ENCODE data around the gene SPOCK1.
"Not testable (repeated sequence)": the region's sequence is repeated elsewhere in the genome, so short reads cannot be mapped to it uniquely, and the experiment has no call there.

SPOCK1 gene

DNA sequence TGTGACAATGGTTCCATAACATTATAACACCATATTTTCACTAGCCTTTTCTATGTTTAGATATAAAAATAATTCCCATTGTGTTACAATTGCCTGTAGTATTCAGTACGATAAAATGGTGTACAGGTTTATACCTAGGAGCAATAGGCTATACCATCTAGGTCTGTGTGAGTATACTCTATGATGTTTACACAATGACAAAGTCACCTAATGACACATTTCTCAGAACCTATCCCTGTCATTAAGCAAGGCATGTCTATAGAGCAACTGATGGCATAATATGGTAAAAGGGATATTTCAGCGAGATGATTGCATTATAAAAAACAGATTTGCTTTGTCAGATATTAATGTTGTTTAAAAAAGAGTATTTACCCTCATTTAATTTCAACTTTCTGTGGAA, 517.2 kb downstream of the SPOCK1 start:
- no peaks in the 10 kb centered on the region for H3K27me3 ChIP-seq (ENCODE audit: control insufficient read depth, insufficient read depth, low read length)
- no peak overlapping the region for H3K9ac ChIP-seq (ENCODE audit: low read length)
- no peak overlapping the region for H3K4me3 ChIP-seq (ENCODE audit: low read length)
- H3K4me1 ChIP-seq (ENCODE audit: control insufficient read depth, insufficient read depth, low read length) = no peaks in the 10 kb centered on the region
- no peak overlapping the region for H3K27ac ChIP-seq (ENCODE audit: low read depth, low read length)
- no peaks in the 10 kb centered on the region for H3K36me3 ChIP-seq (ENCODE audit: control insufficient read depth, insufficient read depth, low read length)

DNA sequence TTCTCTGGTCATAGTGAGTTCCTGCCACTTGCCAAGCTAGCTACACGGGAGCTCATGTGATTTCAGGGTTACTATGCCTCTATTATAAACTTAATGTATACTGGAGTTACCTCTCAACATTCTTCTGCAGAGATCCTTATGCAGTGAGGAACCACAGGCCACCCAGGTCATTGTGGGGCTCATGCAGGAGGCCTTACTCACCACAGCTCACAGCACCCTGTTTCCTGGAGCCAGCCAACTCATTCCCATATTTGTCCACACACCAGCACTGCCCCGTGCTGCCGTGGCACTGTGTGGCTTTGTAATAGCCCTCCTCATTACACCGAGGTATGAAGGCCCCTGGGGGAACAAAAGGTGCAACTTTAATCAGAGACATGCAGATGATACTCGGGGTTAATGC, 520.0 kb downstream of the SPOCK1 start:
- no peaks in the 10 kb centered on the region for H3K27me3 ChIP-seq (ENCODE audit: control insufficient read depth, insufficient read depth, low read length)
- no peaks in the 10 kb centered on the region for H3K4me1 ChIP-seq (ENCODE audit: control insufficient read depth, insufficient read depth, low read length)
- H3K36me3 ChIP-seq (ENCODE audit: control insufficient read depth, insufficient read depth, low read length) = no peaks in the 10 kb centered on the region

DNA sequence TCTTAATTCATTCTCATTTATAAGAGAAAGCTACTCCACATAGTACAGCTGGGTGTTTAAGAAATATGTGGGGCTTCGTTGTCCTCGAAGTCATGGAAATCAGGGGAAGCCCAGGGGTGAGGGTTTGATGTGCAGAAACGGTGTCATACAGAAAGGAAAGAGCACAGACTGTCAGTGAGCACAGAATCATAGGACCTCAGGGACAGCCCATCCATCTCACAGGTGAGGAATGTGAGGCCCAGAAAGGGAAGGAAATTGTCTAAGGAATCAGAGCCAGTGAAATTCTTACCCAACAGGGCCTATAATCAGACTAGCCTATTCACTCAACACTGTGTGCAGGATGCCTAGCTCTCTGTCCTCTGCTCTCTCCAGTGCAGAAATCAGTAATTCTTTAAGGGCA, 535.6 kb downstream of the SPOCK1 start:
- H3K27ac ChIP-seq (ENCODE audit: low read depth, low read length) = no peak overlapping the region
- H3K9ac ChIP-seq (ENCODE audit: low read length) = no peak overlapping the region
- no peaks in the 10 kb centered on the region for H3K36me3 ChIP-seq (ENCODE audit: control insufficient read depth, insufficient read depth, low read length)
- no peaks in the 10 kb centered on the region for H3K4me1 ChIP-seq (ENCODE audit: control insufficient read depth, insufficient read depth, low read length)
- H3K27me3 ChIP-seq (ENCODE audit: control insufficient read depth, insufficient read depth, low read length) = no peaks in the 10 kb centered on the region
- no peak overlapping the region for H3K4me3 ChIP-seq (ENCODE audit: low read length)

More for the DNA sequence above, 520.0 kb downstream of the SPOCK1 start:
- Histone ChIP-seq H3K9ac (ENCODE audit: low read length) (no peak overlapping the region), H3K4me3 (ENCODE audit: low read length) (no peak overlapping the region), H3K27ac (ENCODE audit: low read depth, low read length) (no peak overlapping the region)

DNA sequence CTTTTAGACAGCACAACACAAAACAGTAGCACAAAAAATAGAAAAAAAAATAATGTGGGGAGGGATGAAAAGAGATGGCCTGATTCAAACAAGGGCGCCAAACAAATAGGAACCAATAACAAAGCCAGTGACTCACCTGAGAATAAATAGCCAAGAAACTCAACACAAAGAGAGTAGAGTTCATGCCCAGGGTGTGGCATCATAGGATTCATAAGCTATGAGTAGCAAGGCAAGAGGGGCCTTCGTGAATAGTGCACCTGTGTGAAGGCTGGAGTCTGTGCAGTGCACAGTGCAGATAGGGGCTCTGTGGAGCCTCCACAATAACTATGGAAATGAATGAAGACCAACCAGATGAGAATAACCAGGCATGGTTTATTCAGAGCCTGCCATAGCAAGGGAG, 541.7 kb downstream of the SPOCK1 start:
- no peak overlapping the region for H3K9ac ChIP-seq (ENCODE audit: low read length)
- no peak overlapping the region for H3K4me3 ChIP-seq (ENCODE audit: low read length)
- H3K4me1 ChIP-seq (ENCODE audit: control insufficient read depth, insufficient read depth, low read length) = no peaks in the 10 kb centered on the region
- H3K36me3 ChIP-seq (ENCODE audit: control insufficient read depth, insufficient read depth, low read length) = no peaks in the 10 kb centered on the region
- no peaks in the 10 kb centered on the region for H3K27me3 ChIP-seq (ENCODE audit: control insufficient read depth, insufficient read depth, low read length)
- H3K27ac ChIP-seq (ENCODE audit: low read depth, low read length) = no peak overlapping the region

DNA sequence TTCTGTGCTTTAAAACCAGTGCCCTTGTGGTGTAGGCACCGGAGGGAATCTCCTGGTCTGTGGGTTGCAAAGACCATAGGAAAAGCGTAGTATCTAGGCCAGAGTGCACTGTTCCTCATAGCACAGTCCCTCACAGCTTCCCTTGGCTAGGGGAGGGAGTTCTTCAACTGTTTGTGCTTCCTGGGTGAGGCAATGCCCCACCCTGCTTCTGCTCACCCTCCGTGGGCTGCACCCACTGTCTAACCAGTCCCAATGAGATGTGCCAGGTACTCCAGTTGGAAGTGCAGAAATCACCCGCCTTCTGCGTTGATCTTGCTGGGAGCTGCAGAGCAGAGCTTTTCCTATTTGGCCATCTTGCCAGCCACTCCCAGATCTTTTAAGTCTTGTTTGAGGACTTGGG, 545.0 kb downstream of the SPOCK1 start:
- H3K4me1 ChIP-seq (ENCODE audit: control insufficient read depth, insufficient read depth, low read length); H3K9ac ChIP-seq (ENCODE audit: low read length); H3K27ac ChIP-seq (ENCODE audit: low read depth, low read length); H3K36me3 ChIP-seq (ENCODE audit: control insufficient read depth, insufficient read depth, low read length); H3K27me3 ChIP-seq (ENCODE audit: control insufficient read depth, insufficient read depth, low read length); H3K4me3 ChIP-seq (ENCODE audit: low read length): not testable (repeated sequence)

DNA sequence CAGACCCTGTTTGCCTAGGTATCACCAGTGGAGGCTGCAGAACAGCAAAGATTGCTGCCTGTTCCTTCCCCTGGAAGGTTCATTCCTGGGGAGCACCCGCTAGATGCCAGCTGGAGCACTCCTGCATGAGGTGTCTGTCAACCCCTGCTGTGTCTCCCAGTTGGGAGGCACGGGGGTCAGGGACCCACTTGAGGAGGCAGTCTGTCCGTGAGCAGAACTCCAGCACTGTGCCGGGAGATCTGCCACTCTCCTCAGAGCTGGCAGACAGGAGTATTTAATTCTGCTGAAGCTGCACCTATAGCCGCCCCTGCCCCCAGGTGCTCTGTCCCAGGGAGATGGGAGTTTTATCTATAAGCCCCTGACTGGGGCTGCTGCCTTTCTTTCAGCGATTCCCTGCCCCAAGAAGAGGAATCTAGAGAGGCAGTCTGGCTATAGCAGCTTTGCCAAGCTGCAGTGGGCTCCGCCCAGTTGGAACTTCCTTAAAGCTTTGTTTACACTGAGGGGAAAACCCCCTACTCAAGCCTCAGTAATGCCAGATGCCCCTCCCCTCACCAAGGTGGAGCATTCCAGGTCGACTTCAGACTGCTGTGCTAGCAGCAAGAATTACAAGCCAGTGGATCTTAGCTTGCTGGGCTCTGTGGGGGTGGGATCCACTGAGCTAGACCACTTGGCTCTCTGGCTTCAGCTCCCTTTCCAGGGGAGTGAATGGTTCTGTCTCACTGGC, 545.6 kb downstream of the SPOCK1 start:
- H3K4me1 ChIP-seq (ENCODE audit: control insufficient read depth, insufficient read depth, low read length); H3K9ac ChIP-seq (ENCODE audit: low read length); H3K4me3 ChIP-seq (ENCODE audit: low read length); H3K27me3 ChIP-seq (ENCODE audit: control insufficient read depth, insufficient read depth, low read length); H3K36me3 ChIP-seq (ENCODE audit: control insufficient read depth, insufficient read depth, low read length); H3K27ac ChIP-seq (ENCODE audit: low read depth, low read length): not testable (repeated sequence)

DNA sequence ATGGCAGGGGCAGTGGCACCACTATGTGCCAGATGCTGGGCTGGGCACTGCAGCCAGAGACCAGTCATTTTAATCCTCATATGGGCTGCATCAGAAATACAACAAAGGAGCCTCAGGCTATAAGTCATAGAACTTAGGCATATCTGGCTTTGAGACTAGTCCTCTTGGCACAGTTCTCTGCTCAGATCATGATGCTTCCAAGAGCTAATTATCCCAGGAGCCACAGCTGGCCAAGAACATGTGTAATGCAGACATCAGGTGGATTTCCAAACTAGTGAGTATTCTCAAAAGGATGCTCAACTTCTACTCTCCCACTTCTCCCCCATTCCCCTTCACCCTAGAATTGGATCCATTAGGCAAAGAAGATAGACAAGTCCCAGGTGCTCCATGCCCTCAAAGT, 571.6 kb downstream of the SPOCK1 start:
- Histone ChIP-seq H3K4me3 (ENCODE audit: low read length) (no peak overlapping the region), H3K27me3 (ENCODE audit: control insufficient read depth, insufficient read depth, low read length) (no peaks in the 10 kb centered on the region), H3K27ac (ENCODE audit: low read depth, low read length) (no peak overlapping the region), H3K36me3 (ENCODE audit: control insufficient read depth, insufficient read depth, low read length) (no peaks in the 10 kb centered on the region), H3K4me1 (ENCODE audit: control insufficient read depth, insufficient read depth, low read length) (no peaks in the 10 kb centered on the region), H3K9ac (ENCODE audit: low read length) (no peak overlapping the region)

DNA sequence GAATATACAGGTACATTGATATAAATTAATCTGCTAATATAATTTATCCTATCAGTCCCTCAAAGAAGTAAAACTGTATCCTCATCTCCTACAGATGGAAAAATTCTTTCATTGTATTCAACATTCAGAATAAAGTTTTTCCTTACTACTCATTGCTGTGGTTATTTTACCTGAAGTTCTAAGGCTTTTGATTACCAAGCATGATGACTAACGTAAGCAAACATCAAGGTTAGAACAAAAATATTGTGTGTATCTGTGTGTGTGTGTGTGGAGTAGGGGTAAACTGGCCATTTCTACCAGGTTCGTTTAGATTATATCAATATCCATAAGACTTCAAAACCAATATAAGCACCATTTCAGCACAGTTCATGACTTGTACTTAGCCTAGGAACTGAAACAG, 573.1 kb downstream of the SPOCK1 start:
- H3K4me3 ChIP-seq (ENCODE audit: low read length) = no peak overlapping the region
- H3K4me1 ChIP-seq (ENCODE audit: control insufficient read depth, insufficient read depth, low read length) = no peaks in the 10 kb centered on the region
- H3K27me3 ChIP-seq (ENCODE audit: control insufficient read depth, insufficient read depth, low read length) = no peaks in the 10 kb centered on the region
- H3K9ac ChIP-seq (ENCODE audit: low read length) = no peak overlapping the region
- H3K36me3 ChIP-seq (ENCODE audit: control insufficient read depth, insufficient read depth, low read length) = no peaks in the 10 kb centered on the region
- no peak overlapping the region for H3K27ac ChIP-seq (ENCODE audit: low read depth, low read length)

All from rectal smooth muscle tissue (tissue), 1 donor.